Glomerular visceral epithelial cell (primary cell): ENCODE data around the gene ADAMTSL3.
A peak's percentile ranks its signal among the peaks of the same experiment; 100 is the strongest.
"Not testable (repeated sequence)": the region's sequence is repeated elsewhere in the genome, so short reads cannot be mapped to it uniquely, and the experiment has no call there.

Source experiments
- DNase-seq: peaks from one replicate; pipeline ENCODE4 v3.0.0-alpha.2; 2016; ENCODE audit errors: extremely low spot score

The ADAMTSL3 gene

DNA sequence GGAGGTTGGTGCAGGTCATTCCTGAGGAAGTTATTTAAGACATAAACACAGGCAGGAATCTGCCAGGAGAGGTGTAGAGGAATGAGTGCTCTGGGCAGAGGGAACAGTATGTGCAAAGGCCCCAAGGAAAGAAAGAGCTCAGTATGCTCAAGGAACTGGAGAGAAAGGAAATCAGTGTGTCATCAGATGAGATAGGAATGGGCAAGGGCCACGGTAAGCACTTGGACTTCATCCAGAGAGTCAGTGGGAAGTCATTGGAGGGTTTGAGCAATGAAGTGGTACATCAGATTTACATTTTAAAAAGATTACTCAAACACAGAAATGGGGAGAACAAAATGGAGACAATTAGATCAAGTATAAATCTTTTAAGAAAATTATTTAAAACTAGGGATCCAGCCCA, 272.2 kb downstream of the ADAMTSL3 start:
- DNase-seq, result peak; percentile 23

DNA sequence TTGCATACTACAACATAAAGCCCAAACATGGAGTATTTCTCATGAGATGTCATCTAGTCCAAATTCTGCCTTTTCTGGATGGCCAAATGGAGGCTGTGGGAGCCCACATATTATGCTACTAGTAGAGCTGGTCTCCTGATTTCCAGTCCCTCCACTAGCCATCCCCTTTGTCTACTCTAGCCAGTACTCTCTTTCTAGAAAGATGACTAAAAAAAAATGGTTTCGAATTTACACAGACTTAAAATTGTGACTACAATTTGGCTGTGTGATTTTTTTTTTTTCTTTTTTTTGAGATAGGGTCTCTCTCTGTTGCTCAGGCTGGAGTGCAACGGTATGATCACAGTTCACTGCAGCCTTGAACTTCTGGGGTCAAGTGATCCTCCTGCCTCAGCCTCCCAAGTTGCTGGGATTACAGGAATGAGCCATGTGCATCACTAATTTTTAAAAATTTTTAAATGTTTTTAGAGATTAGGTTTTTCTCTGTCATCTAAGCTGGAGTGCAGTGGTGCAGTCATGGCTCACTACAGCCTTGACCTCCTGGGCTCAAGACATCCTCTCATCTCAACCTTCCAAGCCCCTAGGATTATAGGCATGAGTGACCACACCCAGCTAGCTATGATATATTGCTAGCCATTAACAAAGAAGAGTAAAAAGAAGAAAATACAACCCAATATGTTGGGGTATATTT, 273.9 kb downstream of the ADAMTSL3 start:
- DNase-seq, result no peak

DNA sequence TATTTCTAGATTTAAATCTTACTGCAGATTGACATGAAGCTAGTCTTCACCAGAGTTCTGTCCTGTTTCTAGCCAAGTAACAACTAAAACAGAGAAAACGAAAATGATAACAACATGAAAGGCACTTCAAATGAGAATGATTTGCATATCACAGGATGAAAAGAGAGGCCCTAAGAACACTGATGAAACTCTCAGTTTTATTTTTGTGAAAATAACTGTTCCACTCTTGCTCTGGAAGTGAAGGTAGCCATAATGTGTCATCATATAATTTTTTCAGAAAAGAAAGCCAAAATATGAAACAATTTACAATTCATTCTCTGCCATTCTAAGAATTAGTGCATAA, 274.4 kb downstream of the ADAMTSL3 start:
- no peak for DNase-seq

DNA sequence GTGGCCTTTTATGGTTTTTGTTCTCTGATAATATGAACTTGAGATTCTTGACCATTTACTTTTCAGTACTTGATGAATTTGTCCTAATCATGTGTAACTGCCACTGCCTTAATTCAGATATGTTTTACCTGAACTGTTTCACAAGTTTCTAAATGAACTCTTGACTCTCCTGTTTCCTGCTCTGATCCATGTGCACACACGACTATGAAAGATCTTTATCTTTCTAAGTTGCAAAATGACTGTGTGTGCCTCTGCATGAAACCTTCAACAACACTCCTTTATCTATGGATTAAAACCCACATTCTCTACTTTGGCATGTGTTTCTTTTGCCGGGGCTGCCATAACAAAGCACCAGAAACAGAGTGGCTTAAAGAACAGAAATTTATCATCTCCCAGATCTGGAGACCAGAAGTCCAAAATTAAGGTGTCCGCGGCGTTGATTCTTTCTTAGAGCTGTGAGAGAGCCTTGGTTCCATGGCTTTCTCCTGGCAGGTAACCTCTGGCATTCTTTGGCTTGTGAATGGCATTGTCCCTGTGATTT, 275.0 kb downstream of the ADAMTSL3 start:
- DNase-seq, result no peak

DNA sequence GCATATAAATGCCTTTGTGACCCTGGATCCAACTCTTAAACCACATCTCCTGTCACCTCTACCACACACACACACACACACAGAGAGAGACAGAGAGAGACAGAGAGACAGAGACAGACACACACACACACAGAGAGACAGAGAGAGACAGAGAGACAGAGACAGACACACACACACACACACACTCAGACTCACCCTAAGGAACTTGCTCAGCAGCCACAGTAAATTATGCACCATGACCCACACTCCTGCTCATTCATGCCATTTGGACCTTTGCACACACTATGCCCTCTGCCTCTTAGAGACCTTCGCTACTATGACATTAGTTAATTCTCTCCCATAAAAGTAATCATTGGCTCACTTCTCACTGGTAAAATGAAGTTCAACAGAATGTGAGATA, 275.7 kb downstream of the ADAMTSL3 start:
- no peak for DNase-seq

DNA sequence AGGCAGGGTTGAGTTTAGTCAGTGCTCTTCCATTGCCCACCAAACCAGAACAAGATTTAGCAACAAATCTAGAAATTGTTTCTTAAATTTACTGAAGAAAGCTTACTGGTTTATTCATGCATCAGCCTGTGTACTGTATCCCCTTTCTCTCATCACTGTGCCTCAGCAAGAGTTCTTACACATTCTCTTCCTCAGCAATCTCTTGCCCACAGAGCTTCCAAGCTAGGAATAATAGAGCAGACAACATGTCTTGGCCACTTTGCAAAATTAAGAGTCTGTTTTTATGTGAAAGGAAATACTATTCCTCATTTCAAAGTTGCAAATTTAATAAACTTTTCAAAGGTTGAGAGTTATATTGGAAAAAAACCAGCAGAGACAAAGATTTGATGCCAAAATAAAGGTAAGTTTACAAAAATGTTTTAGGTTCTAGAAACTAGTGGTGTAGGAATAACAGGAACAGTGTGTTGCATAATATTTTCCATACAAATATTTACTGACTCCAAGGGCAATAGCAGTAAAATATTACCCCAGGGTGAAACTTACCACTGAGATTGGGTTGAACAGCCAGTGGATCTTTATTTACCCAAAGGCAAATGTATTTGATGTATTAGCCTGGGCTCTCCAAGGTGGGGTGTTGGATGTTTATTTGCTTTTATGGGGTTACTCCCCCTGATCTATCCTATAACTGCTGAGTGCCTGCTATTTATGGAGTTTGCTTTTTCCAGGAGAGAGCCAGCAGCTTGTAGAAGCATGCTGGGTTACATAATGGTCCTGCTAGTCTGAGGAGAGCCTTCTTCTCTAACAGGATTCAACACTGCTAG, 276.7 kb downstream of the ADAMTSL3 start:
- DNase-seq, result no peak

DNA sequence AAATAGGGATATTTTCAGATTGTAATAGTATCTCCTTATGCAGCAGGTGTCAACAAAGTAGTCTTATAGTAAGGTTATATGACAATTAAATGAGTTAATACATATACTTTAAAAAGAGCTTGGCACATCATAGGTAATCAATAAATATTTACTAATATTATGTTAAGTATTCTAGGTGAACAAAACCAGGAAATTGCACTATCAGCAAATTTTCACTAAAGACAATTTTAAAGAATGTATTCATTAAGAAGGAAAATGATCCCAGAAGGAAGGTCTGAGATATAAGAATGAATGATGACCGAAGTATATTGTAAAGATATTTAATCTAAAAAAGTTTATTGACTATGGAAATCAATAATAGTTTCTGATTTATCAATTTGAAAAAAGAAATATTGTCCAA, 281.9 kb downstream of the ADAMTSL3 start:
- no peak for DNase-seq

DNA sequence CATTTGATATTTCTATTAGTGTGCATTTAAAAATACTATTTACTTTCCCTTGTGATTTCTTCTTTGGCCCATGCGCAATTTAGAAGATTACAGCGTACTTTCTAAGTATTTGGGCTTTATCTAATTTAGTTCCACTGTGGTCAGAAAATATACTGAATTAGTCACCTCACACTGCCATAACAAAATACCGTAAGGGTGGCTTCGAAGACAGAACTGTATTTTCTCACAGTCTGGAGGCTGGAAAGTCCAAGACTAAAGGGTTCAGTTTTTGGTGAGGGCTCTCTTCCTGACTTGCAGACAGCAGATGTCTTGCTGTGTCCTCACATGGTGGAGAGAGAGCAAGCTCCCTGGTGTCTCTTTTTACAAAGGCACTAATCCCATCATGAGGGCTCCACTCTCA, 286.2 kb downstream of the ADAMTSL3 start:
- DNase-seq, result no peak

DNA sequence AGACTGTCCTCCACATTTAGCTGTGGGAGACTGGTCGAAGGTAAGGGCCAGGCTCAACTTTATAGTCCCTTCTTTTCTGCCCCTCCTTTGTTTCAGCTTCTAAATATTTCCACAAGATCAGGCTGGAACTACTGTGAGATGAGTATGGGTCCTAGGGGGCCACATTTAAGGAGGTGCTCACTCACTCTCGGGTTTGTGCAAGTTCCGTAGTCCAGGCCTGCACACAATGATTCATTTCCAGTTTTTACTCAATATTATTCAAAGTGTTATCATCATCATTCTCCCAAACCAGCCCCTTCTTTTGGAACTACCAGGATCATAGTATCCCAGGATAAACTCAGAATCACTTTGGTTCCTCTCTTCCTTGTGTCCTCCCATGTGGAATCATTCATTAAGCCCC, 289.1 kb downstream of the ADAMTSL3 start:
- no peak for DNase-seq

DNA sequence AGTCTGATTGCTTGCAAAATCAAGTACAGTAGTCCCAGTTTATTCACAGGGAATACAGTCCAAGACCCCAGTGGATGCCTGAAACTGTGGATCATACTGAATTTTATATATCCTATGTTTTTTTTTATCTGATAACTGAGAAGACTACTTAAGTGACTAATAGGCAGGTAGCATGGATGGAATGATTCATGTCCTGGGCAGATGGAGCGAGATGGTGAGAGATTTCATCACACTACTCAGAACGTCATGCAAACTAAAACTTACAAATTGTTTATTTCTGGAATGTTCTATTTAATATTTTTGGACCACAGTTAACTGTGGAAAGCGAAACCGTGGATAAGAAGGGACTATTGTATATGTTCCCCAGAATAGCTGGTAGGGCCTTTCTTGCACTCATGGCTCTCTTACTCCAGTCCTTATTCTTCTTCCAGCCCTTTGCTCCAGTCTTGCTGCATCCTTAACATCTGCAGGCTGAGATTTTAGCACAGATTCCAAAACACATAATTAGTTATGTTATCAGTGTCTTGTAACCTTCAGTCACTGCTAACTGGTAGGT, 290.0 kb downstream of the ADAMTSL3 start:
- no peak for DNase-seq

DNA sequence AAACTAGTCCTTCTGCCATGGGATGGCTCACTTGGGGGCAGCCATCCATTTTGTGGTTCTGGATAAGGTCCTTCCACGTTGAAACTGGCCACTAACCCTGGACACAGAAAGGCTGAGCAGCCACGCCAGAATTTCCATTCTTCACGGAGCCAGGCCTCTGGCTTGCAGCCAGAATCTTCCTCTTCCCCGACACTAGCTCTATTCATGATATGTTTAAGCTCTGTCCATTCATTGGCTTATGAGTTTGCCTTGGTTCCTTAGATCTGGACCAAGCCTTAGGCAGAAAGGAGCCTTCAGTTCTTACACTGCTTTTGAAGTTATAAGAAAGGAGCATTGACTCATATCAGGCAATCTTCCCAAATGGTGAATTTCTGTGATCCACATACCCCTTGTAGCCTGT, 293.2 kb downstream of the ADAMTSL3 start:
- DNase-seq, result no peak

DNA sequence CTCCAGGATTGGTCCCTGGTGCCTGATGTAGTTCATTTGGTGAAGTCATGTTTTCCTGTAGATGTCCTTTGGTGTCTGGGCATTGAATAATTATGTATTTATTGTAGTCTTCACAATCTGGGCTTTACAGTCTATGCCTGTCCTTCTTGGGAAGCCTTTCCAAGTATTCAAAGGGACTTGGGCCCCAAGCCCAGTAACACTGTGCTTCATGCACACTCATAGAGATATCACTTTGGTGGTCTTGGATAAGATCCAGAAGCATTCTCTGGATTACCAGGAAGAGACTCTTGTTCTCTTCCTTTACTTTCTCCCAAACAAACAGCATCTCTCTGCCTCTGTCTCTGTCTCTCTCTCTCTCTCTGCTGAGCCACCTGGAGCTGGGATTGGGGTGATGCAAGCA, 300.6 kb downstream of the ADAMTSL3 start:
- DNase-seq, result no peak

DNA sequence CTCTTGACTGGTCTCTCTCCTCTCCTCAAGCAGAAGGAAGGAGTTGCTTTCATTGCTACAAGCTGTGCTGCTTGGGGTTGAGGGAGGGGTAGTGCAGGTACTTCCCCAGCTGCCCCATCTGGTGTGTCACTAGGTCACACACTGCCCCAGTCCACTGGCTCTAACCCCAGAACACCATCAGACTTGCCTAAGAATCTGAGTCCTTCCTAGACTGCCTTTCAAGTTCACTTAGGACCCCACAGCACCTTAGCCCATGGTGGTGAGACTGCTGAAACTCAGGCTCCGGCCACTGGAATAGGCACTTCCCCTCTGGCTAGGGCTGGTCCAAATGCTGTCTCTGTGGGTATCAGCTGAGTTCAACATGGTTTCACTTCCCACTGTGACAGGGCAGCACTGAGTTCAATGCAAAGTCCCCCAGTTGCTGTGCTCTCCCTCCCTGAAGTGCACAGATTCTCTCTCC, 301.9 kb downstream of the ADAMTSL3 start:
- DNase-seq, result no peak

DNA sequence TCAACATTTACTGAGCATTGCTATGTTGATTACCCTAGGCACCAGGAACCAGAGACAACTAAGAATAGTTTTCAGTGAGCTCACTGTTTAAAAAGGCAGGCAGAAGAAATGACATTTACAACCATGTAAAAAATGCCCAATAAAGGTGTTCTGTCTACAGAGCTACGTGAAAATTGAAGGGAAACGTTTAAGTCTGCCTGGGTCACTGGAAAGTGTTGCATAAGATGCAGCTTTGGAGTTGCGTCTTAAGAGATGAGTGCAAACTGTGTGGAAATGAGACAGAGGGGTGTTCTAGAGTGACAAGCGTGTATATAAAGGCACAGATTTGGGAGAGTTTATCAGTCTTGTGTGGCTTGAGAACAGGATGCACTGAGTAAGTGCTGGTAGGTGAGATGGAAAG, 303.0 kb downstream of the ADAMTSL3 start:
- DNase-seq, result no peak

DNA sequence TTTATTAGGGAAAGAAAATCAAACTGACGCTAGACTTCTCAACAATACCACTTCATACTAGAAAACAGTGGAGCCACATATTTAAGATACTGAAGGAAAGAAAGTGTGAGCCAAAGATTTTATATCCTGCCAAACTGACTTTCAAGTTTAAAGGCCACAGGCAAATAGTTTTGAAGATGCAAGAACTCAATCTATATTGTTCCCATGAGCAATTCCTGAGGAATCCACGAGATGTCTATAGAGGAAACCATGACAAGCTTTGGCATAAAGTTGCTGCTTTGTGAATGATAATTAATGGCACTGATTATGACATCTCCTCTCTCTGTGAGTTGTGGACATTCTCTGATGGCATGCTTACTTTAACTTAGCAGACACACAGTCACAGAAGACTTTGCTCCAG, 305.6 kb downstream of the ADAMTSL3 start:
- DNase-seq, result no peak

DNA sequence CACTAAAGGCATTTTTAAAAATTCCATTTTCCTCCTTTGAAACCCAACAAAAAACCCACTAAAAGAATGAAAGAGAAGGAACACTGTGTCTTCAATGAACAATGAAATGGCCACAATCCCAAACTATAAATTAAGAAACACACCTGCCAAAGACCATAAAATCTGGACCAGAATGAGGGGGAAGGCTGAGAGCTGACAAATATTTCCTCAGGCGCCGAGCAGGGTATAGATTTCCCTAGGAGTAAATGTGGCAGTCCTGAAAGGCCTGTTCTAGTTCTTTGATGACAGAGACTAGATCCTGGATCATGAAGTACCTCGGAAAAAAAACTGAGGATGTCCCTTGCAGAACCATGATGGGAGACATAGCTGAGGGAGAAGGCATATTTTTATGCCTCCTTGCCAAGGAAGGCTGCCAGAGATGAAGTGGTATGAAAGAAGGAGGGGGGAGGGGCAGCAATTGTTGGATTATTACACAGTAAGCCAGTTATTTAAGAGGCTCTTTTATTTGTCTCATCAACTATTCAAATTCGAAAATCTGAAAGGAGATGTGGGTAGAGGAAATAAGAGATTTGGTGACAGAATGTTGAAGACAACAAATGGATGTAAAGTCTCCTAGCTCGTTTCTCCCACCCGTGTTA, 306.4 kb downstream of the ADAMTSL3 start:
- no peak for DNase-seq

DNA sequence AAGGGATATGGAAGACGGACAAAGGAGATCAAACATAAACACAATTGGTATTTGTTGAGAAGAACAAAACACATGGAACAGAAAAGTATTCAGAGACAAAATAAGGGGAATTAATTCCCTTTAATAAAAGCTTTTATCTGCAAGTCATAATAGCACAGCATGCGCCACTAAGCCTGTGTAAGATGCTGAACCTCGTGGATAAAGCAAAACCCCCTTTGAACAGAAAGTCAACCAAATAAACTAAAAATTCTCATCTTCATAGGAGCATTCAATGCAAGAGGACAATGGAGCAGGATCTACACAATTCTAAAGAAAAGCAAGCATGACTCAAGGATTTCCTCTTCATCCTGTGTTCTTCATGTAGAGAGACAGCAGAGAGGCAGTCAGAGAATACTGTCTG, 307.4 kb downstream of the ADAMTSL3 start:
- DNase-seq, result no peak

DNA sequence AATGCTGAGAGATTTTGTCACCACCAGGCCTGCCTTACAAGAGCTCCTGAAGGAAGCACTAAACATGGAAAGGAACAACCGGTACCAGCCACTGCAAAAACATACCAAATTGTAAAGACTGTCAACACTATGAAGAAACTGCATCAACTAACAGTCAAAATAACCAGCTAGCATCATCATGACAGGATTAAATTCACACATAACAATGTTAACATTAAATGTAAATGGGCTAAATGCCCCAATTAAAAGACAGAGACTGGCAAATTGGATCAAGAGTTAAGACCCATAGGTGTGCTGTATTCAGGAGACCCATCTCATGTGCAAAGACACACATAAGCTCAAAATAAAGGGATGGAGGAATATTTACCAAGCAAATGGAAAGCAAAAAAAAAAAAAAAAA, 311.0 kb downstream of the ADAMTSL3 start:
- DNase-seq, result not testable (repeated sequence)

DNA sequence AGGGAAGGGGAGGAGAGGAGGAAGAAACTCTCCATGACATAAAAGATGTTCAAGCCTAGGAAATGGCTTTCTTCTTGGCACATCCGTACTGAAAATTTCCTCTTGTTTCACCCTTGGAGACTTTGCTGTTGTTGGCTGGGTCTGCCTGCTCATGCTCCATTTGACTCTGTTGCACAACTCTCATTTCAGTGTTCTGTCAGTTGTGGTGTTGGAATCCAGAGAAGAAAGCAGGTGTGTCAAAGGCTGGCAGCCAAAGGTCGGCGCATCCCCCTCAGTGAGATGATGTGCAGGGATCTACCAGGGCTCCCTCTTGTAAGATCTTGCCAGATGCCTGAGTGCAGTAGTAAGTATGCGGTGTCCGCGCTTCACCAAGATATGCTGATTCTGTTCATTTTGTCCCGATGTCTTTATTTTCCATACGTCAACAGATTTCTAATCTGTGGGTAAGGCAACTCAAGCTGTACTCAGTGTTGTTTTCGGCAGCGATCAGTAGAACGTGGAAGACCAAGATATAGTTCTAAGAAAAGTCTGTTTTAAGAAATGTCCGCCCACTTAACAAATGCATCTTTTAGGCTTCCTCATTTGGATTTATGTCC, 316.5 kb downstream of the ADAMTSL3 start:
- DNase-seq, result no peak

DNA sequence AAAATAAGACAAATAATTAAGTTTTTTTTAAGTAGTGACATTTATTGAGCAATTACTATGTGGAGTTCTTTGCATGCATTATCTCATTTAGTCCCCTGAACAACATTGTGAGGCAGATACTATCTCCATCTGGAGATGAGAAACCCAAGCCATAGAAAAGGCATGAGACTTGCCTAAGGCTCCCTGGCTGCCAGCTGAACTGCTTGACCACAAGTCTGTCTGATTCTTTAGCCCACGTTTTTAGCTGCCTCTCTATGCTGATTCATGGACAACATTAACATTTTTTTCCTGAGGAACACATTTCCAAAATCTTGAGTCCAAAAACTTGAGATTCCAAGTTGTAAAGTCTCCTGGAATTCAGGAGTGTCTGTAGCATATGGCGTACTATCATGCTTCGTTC, 318.1 kb downstream of the ADAMTSL3 start:
- no peak for DNase-seq

DNA sequence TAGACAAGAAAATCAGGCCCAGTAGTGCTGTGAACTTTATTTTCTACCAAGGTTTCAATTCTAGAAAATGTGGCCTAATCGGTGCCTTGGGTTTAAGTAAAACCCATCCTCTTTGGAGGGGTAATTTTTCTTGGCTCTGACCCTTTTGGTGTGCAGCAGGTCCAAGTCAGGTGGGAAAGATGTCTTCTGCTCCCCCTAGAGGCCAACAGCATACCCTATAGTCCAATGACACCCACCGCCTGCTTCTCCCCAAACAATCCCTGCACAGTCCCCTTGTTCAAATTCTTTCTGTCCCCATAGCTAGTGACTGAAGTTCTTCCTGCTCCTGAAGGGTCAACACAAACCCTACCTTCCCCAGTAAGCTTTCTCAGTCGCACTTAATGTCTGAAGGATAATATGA, 319.9 kb downstream of the ADAMTSL3 start:
- no peak for DNase-seq

DNA sequence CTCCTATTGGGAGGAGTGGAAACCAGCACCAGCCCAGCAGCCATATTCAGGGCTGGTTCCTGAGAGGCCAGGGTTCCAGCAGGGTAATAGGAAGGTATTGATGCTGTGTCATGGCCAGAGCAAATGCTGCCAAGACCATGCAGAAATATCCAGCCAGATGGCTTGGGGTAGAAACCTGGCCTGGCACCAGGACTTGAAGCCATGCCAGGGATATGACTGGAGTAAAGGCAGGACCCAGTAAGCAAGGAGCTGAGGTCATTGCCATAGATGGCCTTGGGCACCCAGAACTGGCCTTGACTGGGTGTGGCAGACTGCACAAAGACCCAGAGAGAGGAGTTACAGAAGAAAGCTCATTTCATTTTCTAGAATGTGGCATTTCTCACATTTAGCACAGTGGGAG, 324.1 kb downstream of the ADAMTSL3 start:
- DNase-seq, result no peak
